Glomerular endothelial cell (primary cell): ENCODE measurements around the gene PHF19. TPM values are rescaled to one million over a fixed set of nuclear protein-coding genes. Genes with fewer than 3 reads are reported as not detected.

Experiments used
- DNase-seq: peaks from one replicate; pipeline ENCODE4 v3.0.0-alpha.2; 2011; ENCODE audit warnings: low read depth, low spot score; ENCODE audit errors: extremely low read depth
- total RNA-seq: library from RNA; depleted of rRNA; stranded (reverse); fragments of >200 nt; gene quantifications from 2 replicates; pipeline ENCODE4 v1.2.3, GENCODE V29; 2015

PHF19 gene
- total RNA-seq, 1 donor from 2014 or later = 36.8 TPM

GRCh38 chr9:120875195-120875565, 1.8 kb downstream of the PHF19 start:
- DNase-seq = no peak

GRCh38 chr9:120874226-120875194, 2.5 kb downstream of the PHF19 start:
- no peak for DNase-seq

- DNase-seq = no peak
These were observed 3.5 kb downstream of the PHF19 start for GRCh38 chr9:120873512-120873911.

- DNase-seq = no peak
These were observed 4.0 kb downstream of the PHF19 start for GRCh38 chr9:120872791-120873502.

DNA sequence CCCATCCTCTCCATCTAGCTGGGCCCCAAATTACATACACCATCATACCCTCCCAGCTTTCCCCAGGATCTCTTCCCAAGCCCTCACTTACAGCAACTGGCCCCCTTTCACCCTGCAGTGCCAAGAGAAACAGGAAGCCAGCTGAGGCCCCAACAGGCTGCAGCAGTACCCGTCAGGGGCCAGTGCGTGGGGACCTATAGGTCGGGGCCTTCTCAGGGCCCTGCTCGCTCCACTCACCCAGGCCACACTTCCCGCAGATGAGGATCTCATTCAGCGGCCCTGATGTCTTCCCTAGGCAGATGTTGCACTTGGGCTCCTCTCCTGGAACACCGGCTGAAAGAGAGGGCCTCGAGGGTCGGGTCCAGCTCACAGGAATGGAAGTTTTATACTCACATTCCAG, 6.8 kb downstream of the PHF19 start:
- no peak for DNase-seq

GRCh38 chr9:120869726-120870125, 7.3 kb downstream of the PHF19 start:
- no peak for DNase-seq

DNA sequence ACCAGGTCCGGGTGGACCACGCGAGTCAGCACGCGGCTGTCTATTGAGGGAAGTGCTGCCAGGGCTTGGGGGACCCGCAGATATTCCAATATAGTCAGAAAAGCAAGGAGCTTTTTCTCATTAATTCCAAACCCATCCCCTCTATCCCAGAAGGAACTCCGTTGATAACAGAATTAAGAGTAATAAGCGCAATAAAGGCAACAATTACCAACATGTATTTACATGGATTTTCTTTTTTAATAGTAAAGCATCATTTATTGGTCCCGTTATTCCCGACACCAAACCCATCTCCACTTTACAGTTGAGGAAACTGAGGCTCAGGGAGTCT, 7.7 kb downstream of the PHF19 start:
- DNase-seq = no peak

GRCh38 chr9:120868676-120869359, 8.2 kb downstream of the PHF19 start:
- DNase-seq = no peak

- no peak for DNase-seq
These were observed 8.7 kb downstream of the PHF19 start for GRCh38 chr9:120868339-120868675.

- DNase-seq = no peak
These were observed 9.2 kb downstream of the PHF19 start for GRCh38 chr9:120867676-120868338.

DNA sequence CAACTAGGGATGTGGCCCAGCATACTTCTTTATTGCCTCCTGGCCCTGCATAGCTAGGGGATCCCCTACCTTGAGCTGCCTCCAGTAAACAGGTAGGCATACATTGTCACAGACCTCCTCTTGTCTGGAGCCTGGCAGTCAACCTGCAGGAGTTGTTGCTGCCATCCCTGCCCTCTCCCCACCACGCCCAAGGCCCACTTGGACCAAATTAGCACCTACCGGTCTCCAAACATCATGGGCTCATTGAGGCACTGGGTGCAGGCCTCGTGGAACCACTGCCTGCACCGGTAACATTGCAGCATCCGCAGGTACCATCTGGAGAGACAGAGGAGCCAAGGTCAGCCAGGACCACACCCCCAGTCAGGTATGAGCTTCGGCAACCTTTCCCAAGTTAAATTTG, 10.3 kb downstream of the PHF19 start:
- DNase-seq = no peak

- DNase-seq = no peak
These were observed 11.2 kb downstream of the PHF19 start for GRCh38 chr9:120865809-120866208.

DNA sequence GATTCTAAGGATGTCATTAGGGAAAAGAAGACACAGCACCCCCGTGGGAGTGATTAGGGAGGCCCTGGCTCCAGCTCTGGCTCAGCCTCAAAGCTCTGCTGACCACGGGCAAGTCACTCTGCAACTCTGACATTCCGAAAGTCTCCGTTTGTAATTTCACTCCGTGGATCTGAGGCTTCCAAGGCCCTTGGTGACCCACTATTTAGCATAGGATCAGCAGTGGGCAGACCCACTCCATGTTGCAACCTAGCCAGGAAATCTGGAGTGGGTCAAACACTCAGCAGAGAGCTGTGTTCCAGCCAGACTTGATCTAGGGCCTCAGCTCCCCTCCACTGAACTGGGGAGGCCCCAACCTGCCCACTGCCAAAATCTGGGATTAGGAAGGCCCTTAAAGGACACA, 11.8 kb downstream of the PHF19 start:
- no peak for DNase-seq

- no peak for DNase-seq
These were observed 12.3 kb downstream of the PHF19 start for GRCh38 chr9:120864719-120865118.

DNA sequence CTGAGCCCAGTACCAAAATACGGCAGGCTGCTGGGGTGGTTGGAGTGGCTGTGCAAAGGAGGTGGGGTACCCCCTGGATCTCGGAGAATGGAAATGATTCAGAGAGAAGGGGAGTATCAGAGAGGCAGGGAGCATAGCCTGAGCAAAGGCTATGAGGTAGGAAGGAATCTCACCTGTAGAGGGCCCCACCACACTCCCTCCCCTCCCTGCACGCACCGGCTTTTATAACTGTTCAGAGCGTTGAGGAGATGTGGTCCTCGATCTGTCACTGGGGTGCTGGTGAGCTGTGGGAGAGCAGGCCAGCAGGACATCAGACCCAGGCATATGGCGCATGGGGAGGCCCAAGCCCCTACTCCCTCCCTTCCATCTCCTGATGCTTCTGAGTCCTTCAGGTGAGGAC, 13.2 kb downstream of the PHF19 start:
- no peak for DNase-seq

DNA sequence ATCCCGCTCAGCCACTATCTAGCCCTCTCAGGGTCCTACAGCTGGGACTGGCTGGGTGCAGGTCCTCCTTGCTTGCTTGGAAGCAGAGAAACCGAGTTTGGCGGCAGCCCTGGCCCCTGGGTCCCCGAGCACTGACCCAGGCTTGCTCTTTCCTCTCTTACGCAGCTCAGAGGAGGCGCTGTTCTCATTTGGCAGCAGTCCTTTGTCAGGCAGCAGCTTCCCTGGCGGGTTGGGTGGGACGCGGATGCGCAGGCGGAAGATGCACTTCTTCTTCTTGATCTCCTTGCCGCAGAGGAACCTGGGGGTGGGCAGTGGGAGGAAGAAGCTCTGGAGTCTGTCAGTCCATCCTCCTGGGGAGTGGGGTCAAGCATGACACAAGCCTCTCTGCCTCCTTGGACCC, 14.5 kb downstream of the PHF19 start:
- no peak for DNase-seq

DNA sequence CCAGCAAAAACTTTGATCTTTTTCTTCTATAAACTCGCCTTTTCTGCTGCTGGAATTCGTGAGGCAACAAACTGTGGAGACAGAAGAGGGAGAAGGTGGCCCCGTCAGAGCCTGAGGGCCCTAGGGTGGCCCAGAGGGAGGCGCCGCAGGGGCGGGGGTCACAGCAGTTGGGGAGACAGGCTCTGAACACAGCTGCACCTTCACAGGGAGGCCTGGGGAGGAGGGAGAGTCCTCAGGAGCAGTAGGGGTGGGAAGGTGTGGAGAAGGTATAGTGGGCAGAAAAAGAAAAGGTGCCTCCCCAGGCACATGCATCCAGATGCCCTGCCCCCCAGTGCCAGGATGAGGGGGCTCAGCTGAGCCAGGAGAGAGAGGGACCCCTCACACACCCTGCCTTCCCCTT, 15.1 kb downstream of the PHF19 start:
- no peak for DNase-seq

DNA sequence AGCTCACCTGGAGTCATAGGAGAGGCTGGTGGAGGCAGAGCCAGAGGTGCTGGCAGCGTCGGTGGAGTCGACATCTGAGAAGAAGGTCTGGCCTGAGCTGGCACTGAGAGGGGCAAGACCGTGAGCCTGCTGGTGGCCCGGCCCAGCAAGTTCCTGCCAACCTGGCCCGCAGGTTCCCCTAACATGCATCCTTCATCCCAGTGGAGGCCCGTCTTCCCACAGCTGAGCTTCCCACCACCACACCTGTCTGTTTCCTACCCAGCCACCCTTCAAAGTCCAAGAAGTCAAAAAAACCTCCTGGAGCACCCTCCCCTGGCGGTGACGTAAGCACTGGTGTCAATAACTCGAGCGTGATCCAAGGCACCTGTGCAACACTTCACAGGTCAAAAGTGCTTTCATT, 16.9 kb downstream of the PHF19 start:
- DNase-seq = no peak

DNA sequence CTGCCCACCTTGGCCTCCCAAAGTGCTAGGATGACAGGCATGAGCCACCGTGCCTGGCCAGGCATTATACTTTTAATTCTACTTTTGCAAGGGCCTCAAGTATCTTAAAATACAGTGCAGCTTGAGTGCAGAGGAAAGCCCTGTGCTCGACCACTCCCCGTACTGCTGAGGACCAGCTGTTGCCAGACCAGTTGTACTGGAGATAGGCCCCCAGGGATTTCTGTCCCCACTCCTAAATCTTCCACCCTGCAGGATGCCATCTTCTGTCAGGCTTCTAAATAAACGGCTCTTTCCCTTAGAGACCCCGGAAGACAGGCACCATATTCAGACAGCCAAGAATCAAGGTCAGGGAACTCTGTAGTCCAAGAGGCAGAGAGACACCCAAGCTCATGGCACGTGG, 17.6 kb downstream of the PHF19 start:
- no peak for DNase-seq

DNA sequence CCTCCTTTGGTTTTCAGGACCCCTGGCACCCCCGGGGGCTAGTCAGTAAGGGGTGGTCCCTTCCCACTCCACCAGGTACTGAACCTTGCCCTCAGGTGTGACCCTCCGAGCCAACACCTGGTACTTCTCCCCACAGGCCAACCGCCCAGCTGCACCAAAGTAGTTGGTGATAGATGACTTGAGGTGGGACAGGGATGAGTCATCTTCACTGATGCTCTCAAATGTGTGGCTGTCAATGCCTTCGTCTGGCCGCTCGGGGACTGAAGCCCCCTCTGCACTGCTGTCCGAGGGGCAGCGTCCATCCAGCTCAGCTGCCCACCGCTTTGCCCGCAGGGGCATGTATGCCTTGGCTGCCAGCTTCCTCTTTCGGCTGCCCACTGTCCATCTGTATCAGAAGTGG, 19.1 kb downstream of the PHF19 start:
- DNase-seq = no peak

DNA sequence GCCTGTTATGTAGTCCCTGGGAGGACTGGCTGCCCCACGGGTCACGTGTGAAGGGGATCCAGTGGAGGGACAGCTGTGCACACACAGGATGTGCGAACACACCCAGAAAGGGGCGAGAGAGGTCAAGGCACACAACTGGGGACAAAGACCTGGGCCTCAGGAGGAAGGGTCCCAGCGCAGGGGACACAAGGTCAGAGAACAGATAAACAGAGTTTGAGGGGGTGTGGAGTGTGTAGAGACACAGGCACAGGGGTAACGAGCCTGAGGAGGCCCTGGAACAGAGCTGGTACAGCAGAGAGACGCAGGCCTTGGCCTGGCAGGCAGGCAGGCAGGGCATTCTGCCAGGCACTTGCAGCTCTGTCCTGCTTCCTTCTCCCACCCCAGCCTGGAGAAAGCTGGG, 19.5 kb downstream of the PHF19 start:
- no peak for DNase-seq
